ENCODE measurements around the gene RBMS1. TPM values are rescaled to one million over a fixed set of nuclear protein-coding genes. Genes with fewer than 3 reads are reported as not detected.

RBMS1 gene
- total and polyA plus RNA-seq, 2 donors (not counting 1 experiment from before 2014, with no cell fraction given) = 18.0 to 36.7 TPM

- Histone ChIP-seq H3K27ac (ENCODE audit: low read length in 2 of 2) (no peak overlapping the region), H3K36me3 (replicated peaks in 1 of 2; ENCODE audit: control extremely low read depth in 1 of 2, control insufficient read depth in 1 of 2, extremely low read depth in 1 of 2, insufficient read depth in 2 of 2, low read length in 1 of 2) (peaks cover 0 to 24% of the 10 kb centered on the region in 2 experiments), H3K4me3 (ENCODE audit: control extremely low read depth in 1 of 5, extremely low read depth in 1 of 5, insufficient read depth in 1 of 5, low read depth in 2 of 5, low read length in 4 of 5) (no peak overlapping the region), H2AFZ (ENCODE audit: insufficient read depth, low read depth, low read length, poor library complexity, severe bottlenecking) (no peak overlapping the region), H3K27me3 (replicated peaks in 1 of 4; ENCODE audit: control extremely low read depth in 1 of 4, control insufficient read depth in 3 of 4, insufficient read depth in 4 of 4, low read length in 3 of 4) (no peaks in the 10 kb centered on the region), H3K4me1 (ENCODE audit: control insufficient read depth in 2 of 2, insufficient read depth in 2 of 2, low read length in 2 of 2) (no peaks in the 10 kb centered on the region), H3K9ac (ENCODE audit: low read length) (no peak overlapping the region), H4K20me1 (ENCODE audit: control insufficient read depth, insufficient read depth, low read length, poor library complexity, severe bottlenecking) (peaks cover 6% of the 10 kb centered on the region), H3K4me2 (replicated peaks; ENCODE audit: low read depth, low read length, poor library complexity, severe bottlenecking) (no peak overlapping the region), H3K79me2 (ENCODE audit: control insufficient read depth, insufficient read depth, low read length) (no peaks in the 10 kb centered on the region), H3K9me3 (ENCODE audit: control extremely low read depth in 1 of 3, control insufficient read depth in 2 of 3, insufficient read depth in 1 of 3, low read length in 2 of 3) (no peaks in the 10 kb centered on the region)
- Mint-ChIP-seq H3K4me3 (no peak overlapping the region), H3K9me3 (ENCODE audit: insufficient read depth) (no peaks in the 10 kb centered on the region), H3K27ac (no peak overlapping the region), H3K4me1 (no peaks in the 10 kb centered on the region), H3K27me3 (no peaks in the 10 kb centered on the region)
- TF ChIP-seq EZH2 (IDR thresholded peaks at IDR 0.05; ENCODE audit: borderline replicate concordance, insufficient read depth, low read depth, low read length, poor library complexity, severe bottlenecking) = no peak
- ChIA-PET POLR2A (no interaction called here), CTCF (interaction anchor here (1.3 kb wide), 1 partner anchor 15 kb away, joined by 4 read pairs; no protein-coding TSS in a partner anchor)
- DNase-seq = no peak
- no CpG with 5 or more reads among the region's 5 CpGs for WGBS (ENCODE audit: insufficient coverage)
- ATAC-seq (ENCODE audit: low read depth) = no peak
- intact Hi-C loops (cut with micrococcal nuclease) = no loop called here
Observed at GRCh38 chr2:160308915-160309314, 184.7 kb downstream of the RBMS1 start.

GRCh38 chr2:160308476-160308875 lies 185.1 kb downstream of the RBMS1 start:
- Mint-ChIP-seq H3K4me3 (no peak overlapping the region), H3K27me3 (no peaks in the 10 kb centered on the region), H3K4me1 (no peaks in the 10 kb centered on the region), H3K27ac (no peak overlapping the region), H3K9me3 (ENCODE audit: insufficient read depth) (no peaks in the 10 kb centered on the region)
- H3K4me2 ChIP-seq (replicated peaks; ENCODE audit: low read depth, low read length, poor library complexity, severe bottlenecking) = no peak overlapping the region
- WGBS (ENCODE audit: insufficient coverage) = 100% methylated on average over 1 of the region's 3 CpGs
- TF ChIP-seq EZH2 (IDR thresholded peaks at IDR 0.05; ENCODE audit: borderline replicate concordance, insufficient read depth, low read depth, low read length, poor library complexity, severe bottlenecking) (no peak), CTCF (IDR thresholded peaks at IDR 0.05) (no peak)
- DNase-seq (no peak), ATAC-seq (ENCODE audit: low read depth) (no peak)
- no peak overlapping the region for H3K9ac ChIP-seq (ENCODE audit: low read length)
- peaks cover 6% of the 10 kb centered on the region for H4K20me1 ChIP-seq (ENCODE audit: control insufficient read depth, insufficient read depth, low read length, poor library complexity, severe bottlenecking)
- no peak overlapping the region for H3K27ac ChIP-seq (ENCODE audit: low read length in 2 of 2)
- no peaks in the 10 kb centered on the region for H3K9me3 ChIP-seq (ENCODE audit: control extremely low read depth in 1 of 3, control insufficient read depth in 2 of 3, insufficient read depth in 1 of 3, low read length in 2 of 3)
- ChIA-PET POLR2A (no interaction called here), CTCF (no interaction called here)
- H3K79me2 ChIP-seq (ENCODE audit: control insufficient read depth, insufficient read depth, low read length) = no peaks in the 10 kb centered on the region
- no peak overlapping the region for H3K4me3 ChIP-seq (ENCODE audit: control extremely low read depth in 1 of 5, extremely low read depth in 1 of 5, insufficient read depth in 1 of 5, low read depth in 2 of 5, low read length in 4 of 5)
- no peaks in the 10 kb centered on the region for H3K27me3 ChIP-seq (replicated peaks in 1 of 4; ENCODE audit: control extremely low read depth in 1 of 4, control insufficient read depth in 3 of 4, insufficient read depth in 4 of 4, low read length in 3 of 4)
- intact Hi-C loops (cut with micrococcal nuclease) = no loop called here
- no peaks in the 10 kb centered on the region for H3K4me1 ChIP-seq (ENCODE audit: control insufficient read depth in 2 of 2, insufficient read depth in 2 of 2, low read length in 2 of 2)
- peaks cover 0 to 28% of the 10 kb centered on the region in 2 experiments for H3K36me3 ChIP-seq (replicated peaks in 1 of 2; ENCODE audit: control extremely low read depth in 1 of 2, control insufficient read depth in 1 of 2, extremely low read depth in 1 of 2, insufficient read depth in 2 of 2, low read length in 1 of 2)
- H2AFZ ChIP-seq (ENCODE audit: insufficient read depth, low read depth, low read length, poor library complexity, severe bottlenecking) = no peak overlapping the region
